Adrenal gland (tissue), 12 donors: ENCODE data around the gene APMAP. TPM values are rescaled to one million over a fixed set of nuclear protein-coding genes. Genes with fewer than 3 reads are reported as not detected.

Experiments
- DNase-seq, 7 donors: peaks; one replicate each; pipeline ENCODE4 v3.0.0-alpha.2; 2019 to 2020
- H3K27ac ChIP-seq, 5 donors: fragments of 200-600 bp; sonication (generic) in 4 of 5; 1 replicate in 3 of 5; 2 replicates in 2 of 5; pipeline versions ENCODE4 v1.5.1 to v1.8.0; 2016 to 2020; ENCODE audit warnings: mild to moderate bottlenecking in 1 of 5
- H3K27me3 ChIP-seq: fragments of 200-600 bp; 2 replicates; pipeline ENCODE4 v1.8.0; 2021
- H3K36me3 ChIP-seq, 2 donors: fragments of 200-600 bp; replicated peaks in 1 of 2; 1 replicate in 1 of 2; 2 replicates in 1 of 2; pipeline versions ENCODE4 v1.5.1 to v1.8.0; 2018 to 2022
- H3K4me1 ChIP-seq, 2 donors: fragments of 200-600 bp; replicated peaks in 1 of 2; 1 replicate in 1 of 2; 2 replicates in 1 of 2; pipeline versions ENCODE4 v1.5.1 to v1.8.0; 2018 to 2021
- H3K4me3 ChIP-seq, 4 donors: fragments of 200-600 bp; sonication (generic) in 3 of 4; one replicate each; pipeline ENCODE4 v1.5.1; 2016 to 2018
- H3K9me3 ChIP-seq, 3 donors: fragments of 200-600 bp; sonication (generic) in 1 of 3; replicated peaks in 1 of 3; 1 replicate in 2 of 3; 2 replicates in 1 of 3; pipeline versions ENCODE4 v1.5.1 to v1.8.0; 2016 to 2021
- POLR2A ChIP-seq, 2 donors: fragments of 450-650 bp; IDR thresholded peaks; one replicate each; pipeline ENCODE4 v1.6.1; 2017; ENCODE audit warnings: antibody characterized with exemption in 2 of 2, mild to moderate bottlenecking in 2 of 2, moderate library complexity in 1 of 2
- WGBS, 4 donors: extraction: QIAGEN DNeasy Blood & Tissue Kit in 2 of 4; methylation state at CpG; one replicate each; pipeline versions ENCODE4 v1.1.5 to v1.1.7; 2013 to 2017; 5-methylcytosine and 5-hydroxymethylcytosine counted together
- intact Hi-C, 2 donors: fragments of 100-400 bp; cut with DNase I; formaldehyde crosslinking; loops; one replicate each; pipeline versions ENCODE4 v1.14.1 to v1.15.0; 2022 to 2023
- polyA plus RNA-seq, 3 donors: library from polyadenylated mRNA; stranded (reverse); fragments of 200-250 nt in 2 of 3; fragments of 350-450 nt in 1 of 3; fragmentation: Illumina TruSeq in 1 of 3; extraction: RNeasy Lipid Tissue Mini Kit (QIAGEN cat#74804) in 1 of 3; gene quantifications; one replicate each; pipeline ENCODE4 v1.2.3, GENCODE V29; 2013 to 2014
- total RNA-seq, 9 donors: library from RNA; depleted of rRNA in 4 of 9; stranded (reverse); fragments of >200 nt in 4 of 9; fragments of 120-200 nt in 1 of 9; fragmentation: NEBNext Ultra II Directional in 1 of 9; extraction: Animal tissue kit (Norgen Biotek cat#: 25700) in 1 of 9; gene quantifications; one replicate each; pipeline versions ENCODE4 v1.1.0 to v1.2.4, GENCODE V29; 2013 to 2023
- TF ChIP-seq, protein P1 (sequence below), 6 experiments: fragments of 450-650 bp in 4 of 6; fragments of 200-600 bp in 2 of 6; sonication (generic) in 1 of 6; IDR thresholded peaks; 1 replicate in 5 of 6; 2 replicates in 1 of 6; pipeline versions ENCODE4 v1.5.1 to v1.8.0; 2016 to 2021; ENCODE audit warnings: antibody characterized with exemption in 6 of 6, mild to moderate bottlenecking in 2 of 6, moderate library complexity in 1 of 6
- donor health status: healthy with polysubstance abuse.
- donor health status: Bipolar disorder and iron deficiency.
- donor health status: DM: yes; HTN: yes; CAD: no.
- donor health status: DM: no; HTN: no; CAD: no.
- donor health status: DM: no; HTN: no; CAD: no.
- donor health status: DM: yes; HTN: yes; CAD: no.

Gene APMAP
- total and polyA plus RNA-seq, 12 donors: 30.3 to 110 (median 69.7) TPM

DNA sequence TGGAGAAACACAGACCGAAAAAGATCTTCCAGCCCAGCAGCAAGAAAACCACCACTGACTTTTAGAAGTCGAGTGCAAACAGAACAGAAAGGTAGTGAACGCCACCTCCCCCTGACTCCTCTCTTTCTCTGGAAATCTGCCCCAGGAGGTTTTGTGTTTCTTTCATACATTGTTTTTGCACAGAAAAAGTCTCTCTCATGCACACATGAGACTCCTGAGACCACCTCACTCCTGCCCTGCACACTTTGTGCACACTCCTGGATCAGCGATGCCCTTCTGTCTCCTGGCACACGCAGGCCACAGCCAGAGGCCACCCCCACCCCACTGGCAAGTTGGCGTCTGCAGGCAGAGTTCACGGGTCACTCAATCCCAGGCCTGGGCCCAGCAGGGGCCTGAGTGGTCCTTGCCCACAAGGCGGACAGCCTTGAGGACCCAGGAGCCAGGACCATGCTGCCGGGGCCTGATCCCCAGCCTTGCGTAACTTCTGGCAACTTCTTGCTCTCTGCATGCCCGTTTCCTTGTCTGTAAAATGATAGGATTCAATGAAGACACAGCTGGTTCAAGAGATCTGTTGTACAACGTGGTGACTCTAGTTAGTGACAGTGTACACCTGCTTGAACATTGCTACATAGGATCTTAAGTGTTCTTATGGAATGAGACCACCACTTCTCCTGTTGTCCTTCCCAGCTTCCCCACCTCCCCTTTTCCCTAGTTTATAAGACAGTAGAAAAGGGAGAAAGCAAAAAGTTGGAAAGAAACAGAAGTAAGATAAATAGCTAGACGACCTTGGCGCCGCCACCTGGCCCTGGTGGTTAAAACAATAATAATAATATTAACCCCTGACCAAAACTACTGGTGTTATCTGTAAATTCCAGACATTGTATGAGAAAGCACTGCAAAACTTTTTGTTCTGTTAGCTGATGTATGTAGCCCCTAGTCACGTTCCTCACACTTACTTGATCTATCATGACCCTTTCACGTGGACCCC lies 73.7 kb downstream of the APMAP start:
- Histone ChIP-seq H3K27me3 (no peaks in the 10 kb centered on the region), H3K4me1 (peaks cover 0 to 7% of the 10 kb centered on the region in 2 donors), H3K36me3 (no peaks in the 10 kb centered on the region), H3K9me3 (no peaks in the 10 kb centered on the region), H3K27ac (no peak overlapping the region), H3K4me3 (no peak overlapping the region)
- DNase-seq: no peak
- intact Hi-C loops: loop anchor here in 1 of 2 donors (5.0 to 10.0 kb wide), 2 partner anchors 56 to 757 kb away; no protein-coding TSS in a partner anchor
- TF ChIP-seq POLR2A (IDR thresholded peaks at IDR 0.05): no peak
- TF ChIP-seq, protein P1, sequence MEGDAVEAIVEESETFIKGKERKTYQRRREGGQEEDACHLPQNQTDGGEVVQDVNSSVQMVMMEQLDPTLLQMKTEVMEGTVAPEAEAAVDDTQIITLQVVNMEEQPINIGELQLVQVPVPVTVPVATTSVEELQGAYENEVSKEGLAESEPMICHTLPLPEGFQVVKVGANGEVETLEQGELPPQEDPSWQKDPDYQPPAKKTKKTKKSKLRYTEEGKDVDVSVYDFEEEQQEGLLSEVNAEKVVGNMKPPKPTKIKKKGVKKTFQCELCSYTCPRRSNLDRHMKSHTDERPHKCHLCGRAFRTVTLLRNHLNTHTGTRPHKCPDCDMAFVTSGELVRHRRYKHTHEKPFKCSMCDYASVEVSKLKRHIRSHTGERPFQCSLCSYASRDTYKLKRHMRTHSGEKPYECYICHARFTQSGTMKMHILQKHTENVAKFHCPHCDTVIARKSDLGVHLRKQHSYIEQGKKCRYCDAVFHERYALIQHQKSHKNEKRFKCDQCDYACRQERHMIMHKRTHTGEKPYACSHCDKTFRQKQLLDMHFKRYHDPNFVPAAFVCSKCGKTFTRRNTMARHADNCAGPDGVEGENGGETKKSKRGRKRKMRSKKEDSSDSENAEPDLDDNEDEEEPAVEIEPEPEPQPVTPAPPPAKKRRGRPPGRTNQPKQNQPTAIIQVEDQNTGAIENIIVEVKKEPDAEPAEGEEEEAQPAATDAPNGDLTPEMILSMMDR (IDR thresholded peaks at IDR 0.05): no peak
- 38 to 49% (median 44%) methylated on average over 12 to 17 of the region's 17 CpGs for WGBS, 4 donors

DNA sequence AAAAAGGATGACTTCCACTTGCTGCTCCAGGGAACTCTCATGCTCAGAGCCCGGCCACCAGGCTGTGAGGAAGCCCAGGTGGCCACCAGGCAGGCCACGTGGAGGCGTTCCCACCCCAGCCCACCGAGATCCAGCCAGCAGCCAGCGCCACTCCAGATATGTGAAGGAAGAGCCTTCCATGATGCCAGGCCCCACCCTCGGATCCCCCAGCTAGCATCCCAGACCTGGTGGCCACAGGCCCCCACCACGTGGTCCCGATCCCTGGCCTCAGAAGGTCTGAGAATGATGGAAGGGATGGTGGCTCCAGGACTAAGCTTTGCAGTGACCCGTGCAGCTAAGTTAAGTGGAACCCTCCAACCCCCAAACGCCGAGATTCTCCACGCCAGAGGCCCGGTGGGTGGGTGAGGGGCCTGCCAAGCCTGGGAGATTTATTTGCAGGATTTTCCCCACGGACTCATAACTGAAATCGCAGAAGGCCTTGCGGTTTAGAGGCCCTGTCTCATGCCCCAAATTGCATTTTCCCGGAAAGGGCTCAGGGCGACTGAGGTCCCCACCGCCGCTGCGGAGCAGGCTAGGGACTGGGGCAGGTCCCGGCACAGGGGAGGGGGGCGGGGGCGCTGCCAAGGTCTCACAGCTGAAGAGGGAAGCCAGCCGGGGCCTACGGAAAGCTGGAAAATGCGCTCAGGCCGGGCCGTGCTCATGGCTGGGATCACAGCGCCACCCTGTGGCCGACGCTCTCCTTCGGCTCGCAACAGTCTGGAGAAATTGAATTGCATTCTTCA lies 74.6 kb downstream of the APMAP start:
- Histone ChIP-seq H3K27ac (no peak overlapping the region), H3K9me3 (no peaks in the 10 kb centered on the region), H3K27me3 (no peaks in the 10 kb centered on the region), H3K4me3 (no peak overlapping the region), H3K4me1 (peaks cover 0 to 7% of the 10 kb centered on the region in 2 donors), H3K36me3 (no peaks in the 10 kb centered on the region)
- peak; percentile 23 to 82 (median 67) for DNase-seq
- intact Hi-C loops: loop anchor here in 1 of 2 donors (5.0 to 10.0 kb wide), 2 partner anchors 57 to 756 kb away; no protein-coding TSS in a partner anchor
- 1 to 32% (median 28%) methylated on average over 8 to 34 of the region's 34 CpGs for WGBS, 4 donors
- no peak for TF ChIP-seq POLR2A (IDR thresholded peaks at IDR 0.05)
- TF ChIP-seq, protein P1 (IDR thresholded peaks at IDR 0.05): peak; percentile 72 to 91 (median 82)

DNA sequence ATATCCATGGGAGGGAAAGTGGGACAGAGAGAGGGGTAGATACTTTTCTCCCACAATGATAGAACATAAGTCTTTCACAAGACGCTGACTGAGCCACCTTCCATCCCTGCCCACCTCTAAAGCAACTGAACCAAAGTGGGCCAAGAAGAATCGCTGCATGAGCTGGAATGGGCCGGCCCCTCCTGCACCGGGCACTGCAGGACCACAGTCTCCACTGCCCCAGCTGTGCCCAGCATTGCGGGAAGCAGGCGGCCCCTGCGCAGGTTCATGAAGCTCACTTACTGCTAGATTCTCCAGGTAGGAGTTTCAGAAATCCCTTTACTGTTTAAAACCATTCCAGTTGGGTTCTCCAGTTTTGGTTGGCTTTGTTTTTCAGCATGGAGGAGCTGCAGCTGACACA lies 75.5 kb downstream of the APMAP start:
- intact Hi-C loops: loop anchor here in 1 of 2 donors (5.0 to 10.0 kb wide), 2 partner anchors 58 to 755 kb away; no protein-coding TSS in a partner anchor
- H3K27me3 ChIP-seq: no peaks in the 10 kb centered on the region
- no peak overlapping the region for H3K27ac ChIP-seq
- WGBS, 4 donors: 73 to 95% (median 83%) methylated on average over 7 of the region's 7 CpGs
- no peaks in the 10 kb centered on the region for H3K36me3 ChIP-seq
- H3K4me1 ChIP-seq: peaks cover 0 to 7% of the 10 kb centered on the region in 2 donors
- no peak for TF ChIP-seq POLR2A (IDR thresholded peaks at IDR 0.05)
- TF ChIP-seq, protein P1 (IDR thresholded peaks at IDR 0.05): no peak
- DNase-seq: peak in 1 of 7 donors; percentile 31
- no peak overlapping the region for H3K4me3 ChIP-seq
- H3K9me3 ChIP-seq: no peaks in the 10 kb centered on the region

DNA sequence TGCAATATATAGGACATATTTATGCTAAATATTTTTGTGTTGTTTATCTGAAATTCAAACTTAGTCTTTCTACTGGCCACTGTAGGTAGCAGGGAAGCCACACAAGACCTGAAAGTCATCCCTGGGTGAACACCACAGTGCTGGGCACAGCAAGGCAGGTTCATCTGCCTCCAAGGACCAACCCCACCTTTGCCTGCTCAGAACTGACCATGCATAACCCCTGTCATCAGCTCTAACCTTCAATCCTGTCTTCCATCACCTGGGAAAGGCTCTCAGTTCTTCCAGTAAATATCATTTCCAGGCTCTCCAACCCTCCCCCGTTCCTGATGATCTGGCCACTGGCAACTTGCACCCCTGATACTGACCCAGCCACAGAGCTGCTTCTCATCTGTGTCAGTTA lies 76.1 kb downstream of the APMAP start:
- Histone ChIP-seq H3K27me3 (no peaks in the 10 kb centered on the region), H3K27ac (no peak overlapping the region), H3K4me3 (no peak overlapping the region), H3K9me3 (no peaks in the 10 kb centered on the region), H3K4me1 (peaks cover 0 to 7% of the 10 kb centered on the region in 2 donors), H3K36me3 (no peaks in the 10 kb centered on the region)
- no peak for DNase-seq
- WGBS, 4 donors: 63 to 100% (median 96%) methylated on average over 1 of the region's 1 CpG
- intact Hi-C loops: loop anchor here in 1 of 2 donors (5.0 to 10.0 kb wide), 2 partner anchors 58 to 754 kb away; no protein-coding TSS in a partner anchor
- TF ChIP-seq, protein P1 (IDR thresholded peaks at IDR 0.05): no peak
- TF ChIP-seq POLR2A (IDR thresholded peaks at IDR 0.05): no peak
